OCI-LY7 (cell line): Measurements from ENCODE around the gene CCL27. TPM values are rescaled to one million over a fixed set of nuclear protein-coding genes. Genes with fewer than 3 reads are reported as not detected.

ENCODE experiments used
- BruUV-seq: library from RNA; stranded (reverse); fragments of 400-500 nt; replicated peaks from 2 replicates; lab custom pipeline; 2021; lab: Mats Ljungman, UMichigan
- CTCF ChIA-PET: fragments of 300-600 bp; sonication (Branson Sonifier 250); formaldehyde crosslinking; loops from one replicate; lab custom pipeline; 2022; ENCODE audit warnings: antibody characterized with exemption; ENCODE audit not compliant: unreplicated experiment; lab: Charles Lee
- POLR2A ChIA-PET: fragments of 300-600 bp; sonication (Branson Sonifier 250); formaldehyde crosslinking; loops from one replicate; lab custom pipeline; 2022; ENCODE audit warnings: antibody characterized with exemption; lab: Charles Lee
- DNase-seq: peaks from one replicate; pipeline ENCODE4 v3.0.0-alpha.2; 2015; ENCODE audit warnings: low spot score
- H2AFZ ChIP-seq: fragments of 200-600 bp; sonication (generic), shearing (Covaris generic); 2 replicates; pipeline ENCODE4 v1.6.1; 2014; ENCODE audit warnings: mild to moderate bottlenecking, antibody characterized with exemption, low read length, moderate library complexity
- H3K27ac ChIP-seq: fragments of 200-600 bp; sonication (generic); 2 replicates; pipeline ENCODE4 v1.5.1; 2014; ENCODE audit warnings: mixed run types, low read depth, mild to moderate bottlenecking, moderate library complexity, low read length, inconsistent platforms; ENCODE audit not compliant: poor library complexity, severe bottlenecking
- H3K36me3 ChIP-seq: fragments of 200-600 bp; sonication (generic); 2 replicates; pipeline ENCODE4 v1.6.1; 2014; ENCODE audit warnings: mild to moderate bottlenecking, antibody characterized with exemption, low read length, moderate library complexity, mixed read lengths; ENCODE audit not compliant: insufficient read depth
- H3K4me1 ChIP-seq: fragments of 200-600 bp; sonication (generic); 2 replicates; pipeline ENCODE4 v1.5.1; 2014; ENCODE audit warnings: mild to moderate bottlenecking, low read length; ENCODE audit not compliant: insufficient read depth, poor library complexity, severe bottlenecking
- H3K4me2 ChIP-seq: fragments of 200-600 bp; sonication (generic); 2 replicates; pipeline ENCODE4 v1.6.1; 2014; ENCODE audit warnings: mild to moderate bottlenecking, low read length
- H3K4me3 ChIP-seq: fragments of 200-600 bp; sonication (generic); 2 replicates; pipeline ENCODE4 v1.5.1; 2014; ENCODE audit warnings: mild to moderate bottlenecking, low read depth, low read length; ENCODE audit not compliant: poor library complexity, severe bottlenecking
- H3K79me2 ChIP-seq: fragments of 200-600 bp; sonication (generic); 2 replicates; pipeline ENCODE4 v1.6.1; 2016; ENCODE audit warnings: low read depth, mild to moderate bottlenecking, low read length, moderate library complexity, mixed read lengths; ENCODE audit not compliant: insufficient read depth
- H3K9me2 ChIP-seq: fragments of 200-600 bp; sonication (generic); 2 replicates; pipeline ENCODE4 v1.6.1; 2016; ENCODE audit warnings: mild to moderate bottlenecking, low read length, mixed read lengths; ENCODE audit not compliant: insufficient read depth
- H3K9me3 ChIP-seq: fragments of 200-600 bp; sonication (generic); 2 replicates; pipeline ENCODE4 v1.6.1; 2014; ENCODE audit warnings: mild to moderate bottlenecking, mixed run types, low read length, mixed read lengths
- H4K20me1 ChIP-seq: fragments of 200-600 bp; sonication (generic); 2 replicates; pipeline ENCODE4 v1.6.1; 2014; ENCODE audit warnings: mild to moderate bottlenecking, antibody characterized with exemption, low read length, moderate library complexity, mixed read lengths; ENCODE audit not compliant: insufficient read depth
- CTCF ChIP-seq: fragments of 200-600 bp; sonication (generic); conservative IDR thresholded peaks from 2 replicates; pipeline ENCODE4 v1.5.1; 2014; ENCODE audit warnings: mild to moderate bottlenecking, antibody characterized with exemption, low read length, moderate library complexity, mixed read lengths
- EZH2phosphoT487 ChIP-seq: fragments of 200-600 bp; sonication (generic); IDR thresholded peaks from 2 replicates; pipeline ENCODE4 v1.6.1; 2018; ENCODE audit warnings: low read depth, borderline replicate concordance, mild to moderate bottlenecking, mixed run types, antibody characterized with exemption, low read length, moderate library complexity, mixed read lengths
- intact Hi-C: fragments of 100-400 bp; cut with micrococcal nuclease; formaldehyde crosslinking; loops from one replicate; pipeline ENCODE4 v1.10.0; 2022; ENCODE audit not compliant: unreplicated experiment
- total RNA-seq, 2 experiments: library from RNA; depleted of rRNA in 1 of 2; stranded (reverse); fragments of >200 nt in 1 of 2; shearing (Covaris generic) in 1 of 2; gene quantifications; 2 replicates each; pipeline ENCODE4 v1.2.3, GENCODE V29; 2014 to 2022

CCL27 gene
- total RNA-seq, 2 experiments from 2014 or later: 0.42 TPM; not detected in 1

- no peaks in the 10 kb centered on the region for H4K20me1 ChIP-seq
- H3K4me1 ChIP-seq: peaks cover 14% of the 10 kb centered on the region
- no peak within 1 kb of the TSS for H3K27ac ChIP-seq
- H2AFZ ChIP-seq: no peak within 1 kb of the TSS
- H3K4me2 ChIP-seq: peak within 1 kb of the TSS; percentile 35; the same call in 1 of the 2 replicates
- POLR2A ChIA-PET: interaction anchor here (1.1 kb wide), 1 partner anchor 15 kb away, joined by 3 read pairs; the partner anchor contains the start of gene SIGMAR1
- TF ChIP-seq EZH2phosphoT487 (no peak), CTCF (no peak)
- CTCF ChIA-PET: no interaction called here
- H3K79me2 ChIP-seq: peaks cover 11% of the 10 kb centered on the region; the same call in 1 of the 2 replicates
- intact Hi-C loops: no loop called here
- H3K9me3 ChIP-seq: no peaks in the 10 kb centered on the region
- no TSS peak for BruUV-seq
- no peaks in the 10 kb centered on the region for H3K9me2 ChIP-seq
- peak; percentile 33 for DNase-seq
- peaks cover 23% of the 10 kb centered on the region for H3K36me3 ChIP-seq
- H3K4me3 ChIP-seq: no peak within 1 kb of the TSS
These were observed 10.4 kb downstream of the CCL27 start, which contains the start of gene IL11RA for GRCh38 chr9:34651876-34652601. Gene IL11RA (plus strand): TSS chr9:34652185. CDS start chr9:34655218, 3,033 bp downstream.

GRCh38 chr9:34651321-34651720 lies 11.1 kb downstream of the CCL27 start:
- H3K9me2 ChIP-seq: no peaks in the 10 kb centered on the region
- no peak for TF ChIP-seq CTCF
- no peak for TF ChIP-seq EZH2phosphoT487
- no TSS peak for BruUV-seq
- peaks cover 11% of the 10 kb centered on the region; the same call in 1 of the 2 replicates for H3K79me2 ChIP-seq
- H3K4me2 ChIP-seq: no peak overlapping the region
- no peak overlapping the region for H2AFZ ChIP-seq
- DNase-seq: no peak
- POLR2A ChIA-PET: interaction anchor here (1.1 kb wide), 1 partner anchor 14 kb away, joined by 3 read pairs; the partner anchor contains the start of gene SIGMAR1
- no peaks in the 10 kb centered on the region for H3K9me3 ChIP-seq
- peaks cover 23% of the 10 kb centered on the region for H3K36me3 ChIP-seq
- peaks cover 14% of the 10 kb centered on the region for H3K4me1 ChIP-seq
- no peak overlapping the region for H3K27ac ChIP-seq
- CTCF ChIA-PET: no interaction called here
- intact Hi-C loops: no loop called here
- no peak overlapping the region for H3K4me3 ChIP-seq
- H4K20me1 ChIP-seq: no peaks in the 10 kb centered on the region

- peaks cover 19% of the 10 kb centered on the region for H3K4me1 ChIP-seq
- POLR2A ChIA-PET: interaction anchor here (0.7 to 1.1 kb wide), 2 partner anchors 13 to 200 kb away, joined by 3 read pairs; partner anchors contain the start of gene SIGMAR1
- DNase-seq: no peak
- H3K9me3 ChIP-seq: no peaks in the 10 kb centered on the region
- no peak overlapping the region for H3K4me3 ChIP-seq
- no TSS peak for BruUV-seq
- peaks cover 23% of the 10 kb centered on the region for H3K36me3 ChIP-seq
- H3K27ac ChIP-seq: no peak overlapping the region
- H4K20me1 ChIP-seq: no peaks in the 10 kb centered on the region
- no peak overlapping the region for H2AFZ ChIP-seq
- TF ChIP-seq CTCF: no peak
- TF ChIP-seq EZH2phosphoT487: no peak
- intact Hi-C loops: no loop called here
- no peak overlapping the region for H3K4me2 ChIP-seq
- CTCF ChIA-PET: no interaction called here
- H3K79me2 ChIP-seq: peaks cover 11% of the 10 kb centered on the region; the same call in 1 of the 2 replicates
- no peaks in the 10 kb centered on the region for H3K9me2 ChIP-seq
These were observed 11.6 kb downstream of the CCL27 start for GRCh38 chr9:34650816-34651215.
